GM13977 (cell line): ENCODE data around the gene CCDC27.

ENCODE experiments used
- DNase-seq: peaks from one replicate; pipeline ENCODE4 v3.0.0; 2012; ENCODE audit warnings: low spot score
- CTCF ChIP-seq: IDR thresholded peaks from 2 replicates; pipeline ENCODE4 v1.5.1; 2012; ENCODE audit warnings: mild to moderate bottlenecking, control low read depth; ENCODE audit not compliant: insufficient read depth; ENCODE audit errors: extremely low read depth, missing control alignments
- in situ Hi-C: fragments of 300-500 bp; cut with MboI; formaldehyde crosslinking; loops from one replicate; pipeline ENCODE4 v1.12.0; 2022; ENCODE audit warnings: low sequenced_read_pairs, low pct_unique_long_range_greater_than_20kb, mixed read lengths, inconsistent platforms; ENCODE audit not compliant: unreplicated experiment

CCDC27 gene

GRCh38 chr1:3814065-3814464, 61.8 kb downstream of the CCDC27 start:
- peak; percentile 12 for DNase-seq
- in situ Hi-C loops: no loop called here

GRCh38 chr1:3814771-3815561, 62.7 kb downstream of the CCDC27 start:
- in situ Hi-C loops: no loop called here
- TF ChIP-seq CTCF: no peak
- no peak for DNase-seq

More at GRCh38 chr1:3814065-3814464, 61.8 kb downstream of the CCDC27 start:
- no peak for TF ChIP-seq CTCF

GRCh38 chr1:3816331-3817137, 64.3 kb downstream of the CCDC27 start:
- no peak for TF ChIP-seq CTCF
- DNase-seq: no peak
- in situ Hi-C loops: no loop called here

GRCh38 chr1:3817138-3817740, 65.0 kb downstream of the CCDC27 start:
- in situ Hi-C loops: no loop called here
- no peak for TF ChIP-seq CTCF
- DNase-seq: no peak

GRCh38 chr1:3817821-3818597, 65.8 kb downstream of the CCDC27 start:
- in situ Hi-C loops: no loop called here
- no peak for DNase-seq
- TF ChIP-seq CTCF: no peak

GRCh38 chr1:3819771-3820200, 67.5 kb downstream of the CCDC27 start:
- no peak for DNase-seq
- TF ChIP-seq CTCF: no peak
- in situ Hi-C loops: no loop called here
